Ascending aorta (tissue), 2 donors: ENCODE results near the gene IGF2R. TPM values are rescaled to one million over a fixed set of nuclear protein-coding genes. Genes with fewer than 3 reads are reported as not detected.
"Not testable (repeated sequence)": the region's sequence is repeated elsewhere in the genome, so short reads cannot be mapped to it uniquely, and the experiment has no call there.

Experiments used
- DNase-seq, 2 donors: peaks; one replicate each; pipeline ENCODE4 v3.0.0-alpha.2; 2019; ENCODE audit warnings: low spot score in 2 of 2
- H3K27ac ChIP-seq, 2 donors: fragments of 200-600 bp; sonication (generic); one replicate each; pipeline ENCODE4 v1.5.1; 2016 to 2017; ENCODE audit warnings: mild to moderate bottlenecking in 1 of 2
- H3K27me3 ChIP-seq: fragments of 200-600 bp; sonication (generic); one replicate; pipeline ENCODE4 v1.5.1; 2017
- H3K36me3 ChIP-seq, 2 donors: fragments of 200-600 bp; sonication (generic); one replicate each; pipeline ENCODE4 v1.5.1; 2016
- H3K4me1 ChIP-seq, 2 donors: fragments of 200-600 bp; sonication (generic); one replicate each; pipeline ENCODE4 v1.5.1; 2016 to 2017; ENCODE audit warnings: mild to moderate bottlenecking in 1 of 2
- H3K4me3 ChIP-seq, 2 donors: fragments of 200-600 bp; sonication (generic); one replicate each; pipeline ENCODE4 v1.5.1; 2016 to 2017; ENCODE audit warnings: mild to moderate bottlenecking in 1 of 2
- H3K9me3 ChIP-seq, 2 donors: fragments of 200-600 bp; sonication (generic); one replicate each; pipeline ENCODE4 v1.5.1; 2016
- CTCF ChIP-seq, 3 experiments: fragments of 200-600 bp in 2 of 3; fragments of 450-650 bp in 1 of 3; sonication (generic) in 2 of 3; IDR thresholded peaks; one replicate each; pipeline ENCODE4 v1.5.1; 2016 to 2019; ENCODE audit warnings: antibody characterized with exemption in 3 of 3, mild to moderate bottlenecking in 1 of 3, moderate library complexity in 1 of 3
- intact Hi-C: fragments of 100-400 bp; cut with DNase I; formaldehyde crosslinking; loops from one replicate; pipeline ENCODE4 v1.15.1; 2023
- total RNA-seq: library from RNA; depleted of rRNA; stranded (reverse); fragments of >200 nt; gene quantifications from one replicate; pipeline ENCODE4 v1.1.0, GENCODE V29; 2016

Gene IGF2R
- total RNA-seq, 1 donor from 2014 or later: 104 TPM

- peaks cover 2 to 7% of the 10 kb centered on the region in 2 donors for H3K4me1 ChIP-seq
- no peaks in the 10 kb centered on the region for H3K36me3 ChIP-seq
- H3K4me3 ChIP-seq: no peak overlapping the region
- peak overlapping the region; percentile 48 to 66 for H3K27ac ChIP-seq
- H3K9me3 ChIP-seq: no peaks in the 10 kb centered on the region
- intact Hi-C loops: loop anchor here (5.0 kb wide), 1 partner anchor 45 kb away; no protein-coding TSS in a partner anchor
- peak in 1 of 2 donors; percentile 37 for DNase-seq
- H3K27me3 ChIP-seq: no peaks in the 10 kb centered on the region
- no peak for TF ChIP-seq CTCF (IDR thresholded peaks at IDR 0.05)
Measured at GRCh38 chr6:160132297-160132637, 163.4 kb downstream of the IGF2R start.

- Histone ChIP-seq H3K27ac (peak overlapping the region; percentile 57 to 66), H3K4me1 (peaks cover 2 to 7% of the 10 kb centered on the region in 2 donors), H3K27me3 (no peaks in the 10 kb centered on the region), H3K4me3 (no peak overlapping the region), H3K36me3 (no peaks in the 10 kb centered on the region), H3K9me3 (no peaks in the 10 kb centered on the region)
- peak in 1 of 2 donors; percentile 52 for DNase-seq
- TF ChIP-seq CTCF (IDR thresholded peaks at IDR 0.05): no peak
- intact Hi-C loops: loop anchor here (5.0 kb wide), 1 partner anchor 46 kb away; no protein-coding TSS in a partner anchor
Measured at GRCh38 chr6:160132776-160133338, 164.0 kb downstream of the IGF2R start.

GRCh38 chr6:160133441-160134336, 164.8 kb downstream of the IGF2R start:
- H3K27me3 ChIP-seq: no peaks in the 10 kb centered on the region
- peak in 1 of 2 donors; percentile 53 for DNase-seq
- H3K4me1 ChIP-seq: peaks cover 2 to 11% of the 10 kb centered on the region in 2 donors
- no peaks in the 10 kb centered on the region for H3K9me3 ChIP-seq
- H3K36me3 ChIP-seq: no peaks in the 10 kb centered on the region
- peak overlapping the region; percentile 57 to 66 for H3K27ac ChIP-seq
- no peak for TF ChIP-seq CTCF (IDR thresholded peaks at IDR 0.05)
- intact Hi-C loops: loop anchor here (5.0 kb wide), 1 partner anchor 46 kb away; no protein-coding TSS in a partner anchor
- H3K4me3 ChIP-seq: no peak overlapping the region

GRCh38 chr6:160134337-160134751, 165.5 kb downstream of the IGF2R start:
- peaks cover 7 to 17% of the 10 kb centered on the region in 2 donors for H3K4me1 ChIP-seq
- not testable (repeated sequence) for H3K36me3 ChIP-seq, H3K9me3 ChIP-seq, H3K27me3 ChIP-seq, H3K27ac ChIP-seq, DNase-seq, H3K4me3 ChIP-seq
- intact Hi-C loops: loop anchor here (5.0 kb wide), 1 partner anchor 47 kb away; no protein-coding TSS in a partner anchor

- Histone ChIP-seq H3K4me1 (peaks cover 7 to 22% of the 10 kb centered on the region in 2 donors), H3K36me3 (no peaks in the 10 kb centered on the region), H3K4me3 (no peak overlapping the region), H3K27ac (no peak overlapping the region), H3K27me3 (no peaks in the 10 kb centered on the region), H3K9me3 (no peaks in the 10 kb centered on the region)
- peak in 1 of 2 donors; percentile 58 for DNase-seq
- TF ChIP-seq CTCF (IDR thresholded peaks at IDR 0.05): no peak
- intact Hi-C loops: loop anchor here (5.0 kb wide), 2 partner anchors 48 to 162 kb away; no protein-coding TSS in a partner anchor
Measured at GRCh38 chr6:160134779-160135547, 166.1 kb downstream of the IGF2R start.
